Epithelial cell of proximal tubule (primary cell): ENCODE data around the gene TSC22D1. TPM values are rescaled to one million over a fixed set of nuclear protein-coding genes. Genes with fewer than 3 reads are reported as not detected.

Experiments used
- DNase-seq: peaks from one replicate; pipeline ENCODE4 v3.0.0-alpha.2; 2011; ENCODE audit warnings: low read depth
- H3K4me3 ChIP-seq: 2 replicates; pipeline ENCODE4 v1.5.1; 2011; ENCODE audit warnings: low read depth, mild to moderate bottlenecking, low read length
- total RNA-seq: library from RNA; depleted of rRNA; stranded (reverse); fragments of >200 nt; gene quantifications from 2 replicates; pipeline ENCODE4 v1.2.3, GENCODE V29; 2015
- TF ChIP-seq, protein P1 (sequence below): conservative IDR thresholded peaks from 2 replicates; pipeline ENCODE4 v1.5.1; 2012; ENCODE audit warnings: low read depth, mild to moderate bottlenecking, low read length

The TSC22D1 gene
- total RNA-seq, 1 donor from 2014 or later, result 38.3 TPM

DNA sequence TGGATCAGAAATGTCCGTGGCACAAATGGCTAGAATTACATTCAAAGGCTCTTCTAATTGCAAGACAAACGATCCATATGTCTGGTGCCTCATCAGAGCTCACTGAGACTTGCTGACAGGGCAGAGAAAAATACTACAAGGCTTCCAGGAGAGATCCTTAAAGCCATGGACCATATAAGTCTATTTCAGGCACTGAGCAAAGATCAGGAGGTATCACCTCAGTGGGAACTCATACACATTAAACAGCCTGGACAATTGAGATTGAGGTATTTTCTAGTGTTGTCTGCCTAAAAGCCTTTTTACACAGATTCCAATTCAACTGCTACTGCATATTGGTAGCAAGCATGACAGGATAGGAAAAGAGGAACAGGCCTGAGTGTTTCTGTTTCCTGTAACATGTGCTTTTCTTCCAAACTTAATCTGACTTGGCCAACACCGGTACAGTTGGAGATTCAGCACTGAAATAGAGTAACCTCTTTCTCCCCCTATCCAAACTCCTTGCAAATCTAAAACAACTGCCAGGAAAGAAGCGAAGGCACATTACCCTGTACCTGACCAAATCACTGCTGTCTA lies 136.6 kb downstream of the TSC22D1 start:
- no peak overlapping the region for H3K4me3 ChIP-seq
- TF ChIP-seq, protein P1, sequence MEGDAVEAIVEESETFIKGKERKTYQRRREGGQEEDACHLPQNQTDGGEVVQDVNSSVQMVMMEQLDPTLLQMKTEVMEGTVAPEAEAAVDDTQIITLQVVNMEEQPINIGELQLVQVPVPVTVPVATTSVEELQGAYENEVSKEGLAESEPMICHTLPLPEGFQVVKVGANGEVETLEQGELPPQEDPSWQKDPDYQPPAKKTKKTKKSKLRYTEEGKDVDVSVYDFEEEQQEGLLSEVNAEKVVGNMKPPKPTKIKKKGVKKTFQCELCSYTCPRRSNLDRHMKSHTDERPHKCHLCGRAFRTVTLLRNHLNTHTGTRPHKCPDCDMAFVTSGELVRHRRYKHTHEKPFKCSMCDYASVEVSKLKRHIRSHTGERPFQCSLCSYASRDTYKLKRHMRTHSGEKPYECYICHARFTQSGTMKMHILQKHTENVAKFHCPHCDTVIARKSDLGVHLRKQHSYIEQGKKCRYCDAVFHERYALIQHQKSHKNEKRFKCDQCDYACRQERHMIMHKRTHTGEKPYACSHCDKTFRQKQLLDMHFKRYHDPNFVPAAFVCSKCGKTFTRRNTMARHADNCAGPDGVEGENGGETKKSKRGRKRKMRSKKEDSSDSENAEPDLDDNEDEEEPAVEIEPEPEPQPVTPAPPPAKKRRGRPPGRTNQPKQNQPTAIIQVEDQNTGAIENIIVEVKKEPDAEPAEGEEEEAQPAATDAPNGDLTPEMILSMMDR, result no peak
- DNase-seq, result no peak

DNA sequence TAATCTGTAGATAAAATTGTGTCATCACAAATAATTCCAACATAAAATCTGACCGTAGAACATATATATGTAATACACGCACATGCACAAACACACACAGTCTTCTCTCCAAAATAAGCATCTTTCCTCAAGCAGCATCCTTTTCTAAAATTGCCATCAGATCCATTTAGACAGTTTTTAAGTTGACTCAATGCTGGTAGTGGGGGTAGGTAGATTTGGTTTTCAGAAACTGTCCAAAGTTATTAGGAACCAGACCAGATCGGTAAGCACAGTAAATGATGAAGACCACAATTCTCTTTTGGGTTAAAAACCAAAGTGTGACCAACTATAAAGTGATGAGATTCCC lies 137.9 kb downstream of the TSC22D1 start:
- no peak for DNase-seq
- H3K4me3 ChIP-seq, result no peak overlapping the region
- TF ChIP-seq, protein P1, result no peak

DNA sequence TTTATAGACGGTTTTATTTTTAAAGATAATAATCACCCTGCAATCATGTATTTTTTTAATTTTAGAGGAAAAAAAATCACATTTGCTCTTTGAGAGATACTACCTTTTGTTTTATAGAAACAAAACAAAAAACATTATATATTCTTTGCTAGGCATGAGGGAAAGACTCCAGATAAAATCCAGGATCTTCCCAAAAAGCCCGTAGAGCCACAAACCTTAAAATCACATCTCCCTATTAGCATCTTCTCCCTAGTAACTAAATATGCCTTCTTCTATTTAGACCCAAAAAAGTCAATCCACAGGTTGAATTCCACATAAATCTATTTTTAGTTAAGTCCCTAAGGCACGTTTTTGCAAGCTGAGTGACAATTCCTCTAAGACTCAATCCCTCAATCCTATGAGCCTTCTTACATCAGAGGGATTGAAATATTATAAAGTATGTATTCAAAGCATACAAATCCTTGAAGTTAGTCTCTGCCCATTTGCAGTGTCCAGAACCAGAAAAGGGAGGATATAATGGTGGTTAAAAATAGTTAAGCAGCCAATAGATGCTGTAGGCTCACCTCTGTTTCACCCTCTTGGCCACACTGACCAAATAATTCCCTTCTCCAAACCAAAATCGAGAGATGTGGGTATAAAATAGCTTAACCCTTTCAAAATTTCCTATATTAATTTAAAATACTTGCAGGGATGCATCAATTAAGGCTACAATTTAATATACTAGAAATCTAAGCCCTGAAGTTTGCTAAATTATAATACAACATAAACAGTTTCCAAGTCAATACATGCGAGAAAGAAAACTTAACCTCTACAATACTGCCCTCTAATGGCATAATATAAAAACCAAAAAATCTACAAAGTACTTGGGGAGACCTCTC lies 138.5 kb downstream of the TSC22D1 start:
- TF ChIP-seq, protein P1, result peak; percentile 41
- no peak for DNase-seq
- peak overlapping the region; percentile 81 for H3K4me3 ChIP-seq

DNA sequence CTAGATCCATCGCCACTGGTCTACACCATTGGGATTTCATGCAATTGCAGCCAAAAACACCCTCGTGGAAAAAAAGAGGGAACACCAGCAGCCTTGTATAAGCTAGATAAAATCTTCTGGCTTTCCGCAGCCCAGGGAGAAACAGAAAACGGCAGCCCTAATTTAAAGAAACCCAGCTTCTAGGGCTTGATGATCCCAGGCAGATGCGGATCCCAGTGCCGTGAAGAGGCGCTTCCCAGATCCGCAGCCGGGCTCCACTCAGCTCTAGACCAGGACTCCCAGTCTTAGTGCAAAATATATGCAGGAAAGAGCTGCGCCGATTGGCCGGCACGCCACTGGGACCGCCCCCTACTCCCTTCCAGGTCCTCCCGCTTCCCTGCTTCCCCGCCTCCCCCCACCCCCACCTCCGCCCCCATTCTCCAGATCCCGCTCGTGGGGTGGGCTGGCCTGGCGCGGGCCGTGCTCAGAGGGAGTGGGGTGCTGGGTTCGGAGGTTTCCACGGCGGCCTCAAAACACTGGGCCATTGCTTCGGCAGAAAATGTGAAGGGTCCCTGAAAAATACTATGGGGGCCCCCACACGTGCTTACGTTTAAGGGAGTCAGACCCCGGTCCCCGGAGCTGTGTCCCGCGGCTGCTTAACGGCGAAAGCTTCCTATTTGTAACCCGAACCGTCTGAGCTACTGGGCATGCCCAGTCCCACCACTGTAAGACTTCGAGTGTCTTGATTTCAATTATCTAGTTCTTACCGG lies 139.4 kb downstream of the TSC22D1 start:
- H3K4me3 ChIP-seq, result peak overlapping the region; percentile 81
- peak; percentile 56 for DNase-seq
- TF ChIP-seq, protein P1, result no peak

- DNase-seq, result no peak
- TF ChIP-seq, protein P1, result no peak
- peak overlapping the region; percentile 81 for H3K4me3 ChIP-seq
These were observed 140.1 kb downstream of the TSC22D1 start for GRCh38 chr13:44435919-44436510.

DNA sequence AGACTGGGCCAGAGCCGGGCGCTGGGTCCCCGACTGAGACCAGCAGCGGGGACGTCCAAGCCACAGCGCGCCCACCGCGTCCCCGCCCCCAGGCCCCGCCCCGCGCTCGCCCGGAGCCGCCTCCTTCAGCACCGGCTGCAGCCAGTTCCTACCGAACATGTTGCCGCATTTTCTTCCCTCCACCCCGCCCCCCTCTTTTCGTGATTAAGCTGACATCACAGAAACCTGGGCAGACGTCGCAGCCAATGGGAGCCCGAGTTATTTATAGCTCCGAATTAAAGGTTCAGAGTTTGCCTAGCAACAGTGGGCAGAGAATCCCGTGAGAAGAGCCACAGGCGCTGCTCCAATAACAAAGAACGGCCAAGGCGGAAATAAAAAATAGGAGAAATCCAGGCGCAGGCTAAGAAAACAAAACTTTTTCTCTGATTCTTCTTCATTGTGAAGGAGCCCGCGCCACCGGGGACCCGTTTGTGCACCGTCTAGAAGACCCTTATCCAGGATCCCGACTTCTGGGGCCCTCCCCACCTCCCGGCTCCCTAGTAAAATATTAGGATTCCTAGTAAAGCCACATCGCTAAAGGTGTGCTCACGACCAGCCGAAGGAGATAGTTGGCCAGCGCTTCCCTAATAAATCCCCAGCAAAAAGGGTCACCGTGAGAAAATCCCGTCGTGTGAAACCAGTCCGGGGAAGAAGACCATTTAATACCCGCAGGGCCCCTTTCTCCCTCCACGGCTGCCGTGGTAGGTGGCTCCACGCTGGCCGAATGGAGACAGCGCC lies 140.8 kb downstream of the TSC22D1 start:
- TF ChIP-seq, protein P1, result no peak
- DNase-seq, result peak; percentile 92
- H3K4me3 ChIP-seq, result peak overlapping the region; percentile 81
